HepG2 (cell line): ENCODE data around the gene GFY. TPM values are rescaled to one million over a fixed set of nuclear protein-coding genes. Genes with fewer than 3 reads are reported as not detected.

Experiments used
- ATF1 ChIP-seq: IDR thresholded peaks from 2 replicates; pipeline ENCODE4 v1.6.1; 2016; ENCODE audit warnings: mild to moderate bottlenecking, control low read depth
- FIP1L1 ChIP-seq: fragments of 200-400 bp; formaldehyde crosslinking; IDR thresholded peaks from 2 replicates; pipeline ENCODE4 v1.6.1; 2018; ENCODE audit warnings: low read depth, mild to moderate bottlenecking, low read length, moderate library complexity, borderline replicate concordance; ENCODE audit not compliant: insufficient read depth
- IRF1 ChIP-seq: sonication (generic); formaldehyde crosslinking; IDR thresholded peaks from 2 replicates; pipeline ENCODE4 v1.4.0; 2020; ENCODE audit warnings: low read depth, mild to moderate bottlenecking, missing genetic modification reagents
- JUN ChIP-seq: sonication (generic); formaldehyde crosslinking; IDR thresholded peaks from 2 replicates; pipeline ENCODE4 v1.4.0; 2020; ENCODE audit warnings: mild to moderate bottlenecking, missing genetic modification reagents
- KLF16 ChIP-seq, 2 experiments: sonication (generic) in 1 of 2; formaldehyde crosslinking in 1 of 2; IDR thresholded peaks; 2 replicates each; pipeline versions ENCODE4 v1.6.1 to v1.8.0; 2016 to 2023; ENCODE audit warnings: missing genetic modification reagents in 2 of 2, missing compliant biosample characterization in 1 of 2
- MBD4 ChIP-seq: IDR thresholded peaks from 2 replicates; pipeline ENCODE4 v1.6.1; 2012; ENCODE audit warnings: low read length, inconsistent platforms, borderline replicate concordance
- MTERF4 ChIP-seq: sonication (generic); formaldehyde crosslinking; IDR thresholded peaks from 2 replicates; pipeline ENCODE4 v1.8.0; 2023; ENCODE audit warnings: mild to moderate bottlenecking, missing genetic modification reagents
- NFE2 ChIP-seq: sonication (generic); formaldehyde crosslinking; IDR thresholded peaks from 2 replicates; pipeline ENCODE4 v1.4.0; 2020; ENCODE audit warnings: missing genetic modification reagents
- NR0B2 ChIP-seq: sonication (generic); formaldehyde crosslinking; IDR thresholded peaks from 2 replicates; pipeline ENCODE4 v1.4.0; 2020; ENCODE audit warnings: mild to moderate bottlenecking, missing genetic modification reagents
- PHF20 ChIP-seq: sonication (generic); formaldehyde crosslinking; IDR thresholded peaks from 2 replicates; pipeline ENCODE4 v1.5.0; 2020; ENCODE audit warnings: mild to moderate bottlenecking, missing genetic modification reagents
- RBM22 ChIP-seq: fragments of 200-400 bp; formaldehyde crosslinking; optimal IDR thresholded peaks from 2 replicates; pipeline ENCODE3; 2017; ENCODE audit warnings: mild to moderate bottlenecking, low read length, moderate library complexity
- REL ChIP-seq: sonication (generic); formaldehyde crosslinking; conservative IDR thresholded peaks from 2 replicates; pipeline ENCODE4 v1.8.0; 2022; ENCODE audit warnings: mild to moderate bottlenecking, missing genetic modification reagents, moderate library complexity
- REST ChIP-seq, 2 experiments: IDR thresholded peaks; 2 replicates each; pipeline ENCODE4 v1.6.1; 2011 to 2012; ENCODE audit warnings: low read length in 2 of 2, borderline replicate concordance in 1 of 2, low read depth in 1 of 2, mild to moderate bottlenecking in 1 of 2, moderate library complexity in 1 of 2
- SIX1 ChIP-seq: sonication (generic); formaldehyde crosslinking; IDR thresholded peaks from 2 replicates; pipeline ENCODE4 v1.4.0; 2020; ENCODE audit warnings: missing genetic modification reagents, borderline replicate concordance
- SMAD1 ChIP-seq: sonication (generic); formaldehyde crosslinking; IDR thresholded peaks from 2 replicates; pipeline ENCODE4 v1.4.0; 2020; ENCODE audit warnings: missing genetic modification reagents, low read depth, mild to moderate bottlenecking, borderline replicate concordance
- SP1 ChIP-seq, 2 experiments: fragments of 450-650 bp in 1 of 2; sonication (generic) in 1 of 2; formaldehyde crosslinking in 1 of 2; IDR thresholded peaks; 2 replicates each; pipeline versions ENCODE4 v1.4.0 to v1.6.1; 2016 to 2020; ENCODE audit warnings: missing genetic modification reagents in 1 of 2
- SRSF4 ChIP-seq: fragments of 200-400 bp; formaldehyde crosslinking; IDR thresholded peaks from one replicate; pipeline ENCODE4 v1.6.1; 2018; ENCODE audit warnings: mild to moderate bottlenecking, low read depth, low read length, moderate library complexity; ENCODE audit not compliant: poor library complexity, severe bottlenecking
- TFAP4 ChIP-seq: sonication (generic); IDR thresholded peaks from 2 replicates; pipeline ENCODE4 v1.6.1; 2016; ENCODE audit warnings: low read depth, borderline replicate concordance
- ZFAT ChIP-seq: sonication (generic); formaldehyde crosslinking; conservative IDR thresholded peaks from 2 replicates; pipeline ENCODE4 v1.8.1; 2023; ENCODE audit warnings: missing genetic modification reagents, inconsistent platforms
- ZNF124 ChIP-seq: sonication (generic); formaldehyde crosslinking; IDR thresholded peaks from 2 replicates; pipeline ENCODE4 v1.4.0; 2020; ENCODE audit warnings: missing genetic modification reagents
- ZNF224 ChIP-seq: sonication (generic); formaldehyde crosslinking; IDR thresholded peaks from 2 replicates; pipeline ENCODE4 v1.5.0; 2020; ENCODE audit warnings: mild to moderate bottlenecking, missing genetic modification reagents
- ZNF547 ChIP-seq: sonication (generic); formaldehyde crosslinking; IDR thresholded peaks from 2 replicates; pipeline ENCODE4 v1.5.1; 2020; ENCODE audit warnings: mild to moderate bottlenecking, missing genetic modification reagents
- ZSCAN31 ChIP-seq: sonication (generic); formaldehyde crosslinking; IDR thresholded peaks from 2 replicates; pipeline ENCODE4 v1.5.0; 2020; ENCODE audit warnings: low read depth, mild to moderate bottlenecking, missing genetic modification reagents
- polyA plus RNA-seq, 8 experiments: library from polyadenylated mRNA; depleted of rRNA in 3 of 8; stranded (reverse) in 7 of 8; unstranded in 1 of 8; fragments of >200 nt; fragmentation: Illumina TruSeq in 4 of 8; extraction: Trizol in 4 of 8; gene quantifications; 2 replicates each; pipeline versions ENCODE4 v1.2.1 to v1.2.3, GENCODE V29; 2011 to 2016; ENCODE audit warnings: low read depth in 4 of 8, missing spikeins in 1 of 8, mixed read lengths in 1 of 8; ENCODE audit not compliant: insufficient read depth in 1 of 8
- total RNA-seq, 5 experiments: library from RNA; depleted of rRNA; stranded (reverse); fragments of >200 nt; fragmentation: Illumina TruSeq; extraction: Trizol; gene quantifications; 2 replicates each; pipeline ENCODE4 v1.2.3, GENCODE V29; 2016; ENCODE audit warnings: low read depth in 1 of 5

The GFY gene
- total and polyA plus RNA-seq, 2 of the 13 experiments (the other 11 are each of a cell fraction or from before 2014, with no cell fraction given), result not detected

GRCh38 chr19:49453757-49454240, 28.6 kb downstream of the GFY start (continued):
- no peak for TF ChIP-seq ZSCAN31
- no peak for TF ChIP-seq REL
- TF ChIP-seq RBM22, result peak; percentile 87
- no peak for TF ChIP-seq ZNF547 (CRISPR knock-in tag)
- TF ChIP-seq ZFAT (CRISPR knock-in tag), result no peak
- TF ChIP-seq ATF1 (CRISPR knock-in tag), result 0 out of 2 replicates have a peak, but pooled peaks have one; percentile 36
- TF ChIP-seq IRF1 (CRISPR knock-in tag), result no peak
- TF ChIP-seq SRSF4, result no peak
- 0 out of 2 replicates have a peak, but pooled peaks have one; percentile 60 for TF ChIP-seq PHF20 (CRISPR knock-in tag)
- no peak for TF ChIP-seq TFAP4
- TF ChIP-seq ZNF124 (CRISPR knock-in tag), result no peak
- TF ChIP-seq NFE2, result no peak
- no peak for TF ChIP-seq SIX1 (CRISPR knock-in tag)
- no peak for TF ChIP-seq MTERF4
- no peak for TF ChIP-seq FIP1L1
- no peak for TF ChIP-seq JUN (CRISPR knock-in tag)
- no peak for TF ChIP-seq ZNF224 (CRISPR knock-in tag)
- TF ChIP-seq SP1 (IDR thresholded peaks at IDR 0.05), result no peak
- TF ChIP-seq SP1 (CRISPR knock-in tag; IDR thresholded peaks at IDR 0.05), result no peak
- TF ChIP-seq SMAD1, result no peak
- TF ChIP-seq NR0B2, result no peak
- no peak for TF ChIP-seq KLF16 (CRISPR knock-in tag; IDR thresholded peaks at IDR 0.05)
- TF ChIP-seq MBD4, result no peak
- no peak for TF ChIP-seq REST (IDR thresholded peaks at IDR 0.05; ENCODE audit: borderline replicate concordance in 1 of 2, low read depth in 1 of 2, low read length in 2 of 2)
